Caco-2 (cell line): ENCODE data around the gene CCDC116. TPM values are rescaled to one million over a fixed set of nuclear protein-coding genes. Genes with fewer than 3 reads are reported as not detected.

Source experiments
- BruUV-seq: library from RNA; stranded (reverse); fragments of 400-500 nt; replicated peaks from 2 replicates; lab custom pipeline; 2021; lab: Mats Ljungman, UMichigan
- CTCF ChIA-PET: fragments of 300-600 bp; sonication (Branson Sonifier 250); formaldehyde crosslinking; loops from one replicate; lab custom pipeline; 2022; ENCODE audit warnings: antibody characterized with exemption; lab: Charles Lee
- POLR2A ChIA-PET: fragments of 300-600 bp; sonication (Branson Sonifier 250); formaldehyde crosslinking; loops from one replicate; lab custom pipeline; 2022; ENCODE audit warnings: antibody characterized with exemption; lab: Charles Lee
- DNase-seq, 2 experiments: peaks; one replicate each; pipeline versions ENCODE4 v3.0.0 to v3.0.0-alpha.2; 2020 to 2022
- H3K27me3 ChIP-seq: replicated peaks from 2 replicates; pipeline ENCODE4 v1.6.0; 2011; ENCODE audit warnings: low read length; ENCODE audit not compliant: control insufficient read depth, insufficient read depth
- H3K36me3 ChIP-seq: 2 replicates; pipeline ENCODE4 v1.5.1; 2011; ENCODE audit warnings: low read length; ENCODE audit not compliant: control insufficient read depth, insufficient read depth
- H3K4me1 ChIP-seq: fragments of 250-450 bp; sonication (Bioruptor Pico); 2 replicates; pipeline ENCODE4 v1.5.1; 2020; ENCODE audit warnings: mild to moderate bottlenecking
- H3K4me3 ChIP-seq: 2 replicates; pipeline ENCODE4 v1.5.1; 2011; ENCODE audit warnings: low read depth, mild to moderate bottlenecking, control low read depth, low read length
- H3K9me3 ChIP-seq: fragments of 250-450 bp; sonication (Bioruptor Pico); 2 replicates; pipeline ENCODE4 v1.5.1; 2020; ENCODE audit warnings: mild to moderate bottlenecking, moderate library complexity
- H3K27ac Mint-ChIP-seq: one replicate; pipeline ENCODE4 v1.8.0; 2022; ENCODE audit warnings: mixed read lengths; ENCODE audit not compliant: unreplicated experiment
- H3K27me3 Mint-ChIP-seq: one replicate; pipeline ENCODE4 v1.8.0; 2022; ENCODE audit warnings: mixed read lengths; ENCODE audit not compliant: insufficient read depth, unreplicated experiment
- H3K36me3 Mint-ChIP-seq: one replicate; pipeline ENCODE4 v1.8.0; 2022; ENCODE audit warnings: mild to moderate bottlenecking, mixed read lengths; ENCODE audit not compliant: insufficient read depth, unreplicated experiment
- H3K4me1 Mint-ChIP-seq: one replicate; pipeline ENCODE4 v1.8.0; 2022; ENCODE audit warnings: low read depth, mixed read lengths; ENCODE audit not compliant: unreplicated experiment
- H3K4me3 Mint-ChIP-seq: one replicate; pipeline ENCODE4 v1.8.0; 2022; ENCODE audit warnings: mild to moderate bottlenecking, moderate library complexity, mixed read lengths; ENCODE audit not compliant: unreplicated experiment
- H3K9me3 Mint-ChIP-seq: one replicate; pipeline ENCODE4 v1.8.0; 2022; ENCODE audit warnings: mixed read lengths; ENCODE audit not compliant: unreplicated experiment
- intact Hi-C: fragments of 100-400 bp; cut with micrococcal nuclease; formaldehyde crosslinking; loops from one replicate; pipeline ENCODE4 v1.10.0; 2022; ENCODE audit not compliant: unreplicated experiment
- total RNA-seq: library from RNA; stranded (reverse); gene quantifications from 2 replicates; pipeline ENCODE4 v1.2.3, GENCODE V29; 2022
- TF ChIP-seq, protein P1 (sequence below), 2 experiments: fragments of 200-600 bp in 1 of 2; IDR thresholded peaks; 1 replicate in 1 of 2; 2 replicates in 1 of 2; pipeline versions ENCODE4 v1.5.1 to v1.8.0; 2011 to 2022; ENCODE audit warnings: antibody characterized with exemption in 1 of 2, control low read depth in 1 of 2, inconsistent platforms in 1 of 2, low read depth in 1 of 2, low read length in 1 of 2, mild to moderate bottlenecking in 1 of 2, moderate library complexity in 1 of 2; ENCODE audit not compliant: insufficient read depth in 1 of 2, severe bottlenecking in 1 of 2, unreplicated experiment in 1 of 2

CCDC116 gene
- total RNA-seq, 1 experiment from 2014 or later = not detected

DNA sequence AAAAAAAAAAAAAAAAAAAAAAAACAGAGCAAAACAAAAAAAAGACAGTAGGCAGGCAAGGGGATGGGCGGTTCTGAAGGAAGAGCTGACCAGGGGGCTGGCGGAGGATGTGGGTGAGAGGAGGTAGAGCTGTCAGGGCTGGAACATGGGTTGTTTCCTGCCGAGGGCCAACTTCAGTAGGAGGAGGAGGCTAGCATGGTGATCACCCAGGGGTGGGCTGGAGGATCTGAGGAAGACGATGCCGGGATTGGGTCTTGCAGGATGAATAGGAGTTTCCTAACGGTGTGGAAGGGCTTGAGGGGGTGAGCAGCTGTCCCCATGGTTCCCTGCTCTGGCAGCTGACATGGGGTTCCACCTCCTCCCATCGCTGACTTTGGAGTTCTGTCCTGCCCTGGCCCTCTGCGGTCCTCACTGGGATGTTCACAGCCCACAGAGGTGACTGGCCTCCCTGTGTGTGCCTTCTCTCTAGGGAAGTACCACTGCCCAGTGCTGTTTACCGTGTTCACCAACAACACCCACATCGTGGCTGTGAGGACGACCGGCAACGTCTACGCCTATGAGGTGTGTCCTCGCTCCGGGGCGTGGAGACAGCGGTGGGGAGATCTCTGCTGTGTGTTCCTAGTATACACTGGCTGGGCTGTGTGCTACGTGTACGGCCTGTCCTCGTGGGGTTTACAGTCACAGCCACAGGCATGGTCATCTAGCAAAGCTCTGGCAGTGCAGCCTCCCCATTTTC, 48.4 kb downstream of the CCDC116 start:
- no peaks in the 10 kb centered on the region for H3K9me3 ChIP-seq
- Mint-ChIP-seq H3K36me3 (peaks cover 45% of the 10 kb centered on the region), H3K4me1 (no peaks in the 10 kb centered on the region), H3K27me3 (no peaks in the 10 kb centered on the region), H3K9me3 (no peaks in the 10 kb centered on the region), H3K4me3 (no peak overlapping the region), H3K27ac (no peak overlapping the region)
- POLR2A ChIA-PET = no interaction called here
- intact Hi-C loops = no loop called here
- H3K4me1 ChIP-seq = no peaks in the 10 kb centered on the region
- DNase-seq = no peak
- CTCF ChIA-PET = no interaction called here
- no peaks in the 10 kb centered on the region for H3K27me3 ChIP-seq
- TF ChIP-seq, protein P1, sequence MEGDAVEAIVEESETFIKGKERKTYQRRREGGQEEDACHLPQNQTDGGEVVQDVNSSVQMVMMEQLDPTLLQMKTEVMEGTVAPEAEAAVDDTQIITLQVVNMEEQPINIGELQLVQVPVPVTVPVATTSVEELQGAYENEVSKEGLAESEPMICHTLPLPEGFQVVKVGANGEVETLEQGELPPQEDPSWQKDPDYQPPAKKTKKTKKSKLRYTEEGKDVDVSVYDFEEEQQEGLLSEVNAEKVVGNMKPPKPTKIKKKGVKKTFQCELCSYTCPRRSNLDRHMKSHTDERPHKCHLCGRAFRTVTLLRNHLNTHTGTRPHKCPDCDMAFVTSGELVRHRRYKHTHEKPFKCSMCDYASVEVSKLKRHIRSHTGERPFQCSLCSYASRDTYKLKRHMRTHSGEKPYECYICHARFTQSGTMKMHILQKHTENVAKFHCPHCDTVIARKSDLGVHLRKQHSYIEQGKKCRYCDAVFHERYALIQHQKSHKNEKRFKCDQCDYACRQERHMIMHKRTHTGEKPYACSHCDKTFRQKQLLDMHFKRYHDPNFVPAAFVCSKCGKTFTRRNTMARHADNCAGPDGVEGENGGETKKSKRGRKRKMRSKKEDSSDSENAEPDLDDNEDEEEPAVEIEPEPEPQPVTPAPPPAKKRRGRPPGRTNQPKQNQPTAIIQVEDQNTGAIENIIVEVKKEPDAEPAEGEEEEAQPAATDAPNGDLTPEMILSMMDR (IDR thresholded peaks at IDR 0.05; ENCODE audit: insufficient read depth in 1 of 2, low read depth in 1 of 2, low read length in 1 of 2, severe bottlenecking in 1 of 2, unreplicated experiment in 1 of 2) = no peak
- no peak overlapping the region for H3K4me3 ChIP-seq
- no TSS peak for BruUV-seq
- no peaks in the 10 kb centered on the region for H3K36me3 ChIP-seq

DNA sequence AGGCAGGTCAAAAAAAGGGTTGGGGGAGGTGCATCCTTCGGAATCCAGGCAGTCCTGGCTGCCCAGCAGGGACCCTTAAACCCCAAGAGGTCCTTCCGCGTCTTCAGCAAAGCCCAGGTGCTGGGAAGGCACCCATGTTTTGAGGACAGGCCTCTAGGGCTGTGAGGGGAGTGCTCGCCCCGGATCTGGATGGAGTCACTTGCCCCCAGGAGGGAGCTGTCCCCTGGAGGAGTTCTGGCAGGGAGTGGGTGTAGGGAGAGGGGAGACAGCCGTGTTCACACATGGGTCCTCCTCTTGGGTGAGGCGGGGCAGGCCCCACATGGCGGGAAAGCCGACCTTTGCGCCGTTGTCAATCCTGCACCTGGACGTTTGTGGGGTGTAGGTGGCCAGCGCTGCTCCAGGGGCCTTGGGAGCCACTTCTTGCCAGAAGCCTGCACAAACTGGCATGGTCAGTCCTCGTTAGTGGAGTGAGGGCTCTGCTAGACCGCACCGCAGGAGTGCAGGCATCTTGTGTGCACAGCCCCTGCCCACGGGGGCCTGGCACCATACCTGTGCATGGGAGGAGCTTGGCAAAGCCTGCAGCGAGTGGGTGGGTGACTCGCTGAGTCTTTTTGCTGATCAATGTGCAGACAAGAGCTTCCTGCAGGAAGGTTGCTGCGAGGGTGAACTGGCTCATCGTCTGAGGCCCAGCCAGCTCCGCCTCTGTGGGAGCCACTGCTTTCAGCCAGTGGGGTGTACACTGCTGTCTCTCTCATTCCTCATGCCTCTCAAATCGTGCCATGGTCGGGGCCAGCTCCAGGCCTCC, 49.2 kb downstream of the CCDC116 start:
- Histone ChIP-seq H3K4me3 (no peak overlapping the region), H3K36me3 (no peaks in the 10 kb centered on the region), H3K27me3 (no peaks in the 10 kb centered on the region), H3K9me3 (no peaks in the 10 kb centered on the region), H3K4me1 (no peaks in the 10 kb centered on the region)
- no TSS peak for BruUV-seq
- H3K27ac Mint-ChIP-seq = no peak overlapping the region
- ChIA-PET CTCF (no interaction called here), POLR2A (no interaction called here)
- H3K36me3 Mint-ChIP-seq = peaks cover 42% of the 10 kb centered on the region
- TF ChIP-seq, protein P1 (IDR thresholded peaks at IDR 0.05; ENCODE audit: insufficient read depth in 1 of 2, low read depth in 1 of 2, low read length in 1 of 2, severe bottlenecking in 1 of 2, unreplicated experiment in 1 of 2) = no peak
- intact Hi-C loops = no loop called here
- H3K4me3 Mint-ChIP-seq = no peak overlapping the region
- DNase-seq = no peak
- H3K27me3 Mint-ChIP-seq = no peaks in the 10 kb centered on the region
- H3K4me1 Mint-ChIP-seq = no peaks in the 10 kb centered on the region
- no peaks in the 10 kb centered on the region for H3K9me3 Mint-ChIP-seq

DNA sequence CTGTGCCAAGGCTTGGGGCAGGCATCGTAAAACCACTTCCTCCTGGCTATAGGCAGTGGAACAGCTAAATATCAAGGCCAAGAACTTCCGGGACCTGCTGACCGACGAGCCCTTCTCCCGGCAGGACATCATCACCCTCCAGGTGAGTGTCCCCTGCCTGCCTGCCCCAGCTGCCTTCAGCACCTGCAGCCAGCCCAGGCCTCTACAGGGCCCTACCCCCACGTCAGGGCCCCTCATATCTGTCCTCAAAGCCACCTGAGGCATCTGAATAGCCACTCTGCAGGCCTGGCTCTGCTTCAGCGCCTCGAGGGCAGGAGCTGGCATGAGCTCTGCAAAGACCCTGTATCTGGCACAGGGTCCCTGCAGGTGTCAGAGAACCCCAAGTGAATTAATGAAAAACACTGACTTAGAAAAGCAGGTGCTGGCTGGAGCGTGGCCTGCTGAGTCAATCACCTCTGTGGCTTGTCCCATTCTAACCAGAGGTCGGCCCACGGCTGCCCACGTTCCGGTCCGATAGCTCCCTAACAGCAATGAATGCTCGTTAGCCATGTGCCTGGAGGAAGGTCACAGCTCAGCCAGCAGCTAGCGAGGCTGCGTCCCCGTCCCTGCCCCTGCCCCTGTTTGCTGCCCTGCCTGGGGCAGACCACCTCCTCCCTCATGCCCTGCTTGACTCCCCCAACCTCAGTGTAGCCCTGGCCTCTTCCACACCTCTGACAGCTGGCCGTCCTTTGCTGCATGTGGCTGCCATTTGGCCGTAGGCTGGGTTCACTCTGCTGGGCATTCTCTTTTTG, 50.0 kb downstream of the CCDC116 start:
- Histone ChIP-seq H3K27me3 (no peaks in the 10 kb centered on the region), H3K36me3 (no peaks in the 10 kb centered on the region), H3K4me1 (no peaks in the 10 kb centered on the region), H3K9me3 (no peaks in the 10 kb centered on the region), H3K4me3 (no peak overlapping the region)
- TF ChIP-seq, protein P1 (IDR thresholded peaks at IDR 0.05; ENCODE audit: insufficient read depth in 1 of 2, low read depth in 1 of 2, low read length in 1 of 2, severe bottlenecking in 1 of 2, unreplicated experiment in 1 of 2) = no peak
- ChIA-PET POLR2A (no interaction called here), CTCF (no interaction called here)
- Mint-ChIP-seq H3K4me3 (no peak overlapping the region), H3K9me3 (no peaks in the 10 kb centered on the region), H3K27me3 (no peaks in the 10 kb centered on the region), H3K36me3 (peaks cover 41% of the 10 kb centered on the region), H3K4me1 (no peaks in the 10 kb centered on the region), H3K27ac (no peak overlapping the region)
- intact Hi-C loops = no loop called here
- DNase-seq = no peak
- BruUV-seq = no TSS peak
